GM21717 (cell line): ENCODE measurements around the gene NHP2.

ENCODE experiments used
- ATAC-seq: cut with Tn5 transposase; IDR thresholded peaks from one replicate; pipeline ENCODE4 v1.9.1; 2021; ENCODE audit warnings: mild to moderate bottlenecking, moderate library complexity; ENCODE audit not compliant: unreplicated experiment

The NHP2 gene

DNA sequence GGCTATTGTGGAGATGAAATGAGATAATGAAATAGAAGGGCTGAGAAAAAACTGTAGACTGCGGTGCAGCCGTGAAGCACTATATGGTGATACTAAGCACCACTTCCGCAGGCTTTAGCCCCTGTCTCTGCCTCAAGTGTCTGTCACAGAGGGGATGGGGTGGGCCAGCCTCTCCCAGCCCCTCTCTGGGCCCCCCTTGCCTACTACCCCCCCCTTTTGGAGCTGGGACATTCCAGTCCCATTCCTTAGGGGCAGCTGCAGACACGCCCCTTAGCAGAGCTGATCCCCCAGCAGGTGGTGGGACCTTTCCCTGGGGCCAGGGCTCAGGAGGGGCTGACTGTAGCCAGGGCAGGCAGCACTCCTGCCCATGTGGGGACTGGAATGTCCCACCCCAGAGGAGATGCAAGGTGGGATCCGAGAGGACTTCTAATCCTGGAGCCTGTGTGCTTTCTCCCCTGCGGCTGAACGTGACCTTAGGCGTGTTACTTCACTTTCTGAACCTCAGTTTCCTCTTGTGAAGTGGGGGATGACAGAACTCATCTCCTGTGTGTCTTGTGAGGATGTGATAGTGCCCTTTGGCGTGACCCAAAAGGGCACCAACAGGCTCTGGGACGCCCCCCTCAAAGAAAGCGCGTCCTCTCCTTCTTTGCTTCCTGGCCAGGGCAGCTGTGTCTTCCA lies 38.4 kb downstream of the NHP2 start:
- ATAC-seq = no peak

DNA sequence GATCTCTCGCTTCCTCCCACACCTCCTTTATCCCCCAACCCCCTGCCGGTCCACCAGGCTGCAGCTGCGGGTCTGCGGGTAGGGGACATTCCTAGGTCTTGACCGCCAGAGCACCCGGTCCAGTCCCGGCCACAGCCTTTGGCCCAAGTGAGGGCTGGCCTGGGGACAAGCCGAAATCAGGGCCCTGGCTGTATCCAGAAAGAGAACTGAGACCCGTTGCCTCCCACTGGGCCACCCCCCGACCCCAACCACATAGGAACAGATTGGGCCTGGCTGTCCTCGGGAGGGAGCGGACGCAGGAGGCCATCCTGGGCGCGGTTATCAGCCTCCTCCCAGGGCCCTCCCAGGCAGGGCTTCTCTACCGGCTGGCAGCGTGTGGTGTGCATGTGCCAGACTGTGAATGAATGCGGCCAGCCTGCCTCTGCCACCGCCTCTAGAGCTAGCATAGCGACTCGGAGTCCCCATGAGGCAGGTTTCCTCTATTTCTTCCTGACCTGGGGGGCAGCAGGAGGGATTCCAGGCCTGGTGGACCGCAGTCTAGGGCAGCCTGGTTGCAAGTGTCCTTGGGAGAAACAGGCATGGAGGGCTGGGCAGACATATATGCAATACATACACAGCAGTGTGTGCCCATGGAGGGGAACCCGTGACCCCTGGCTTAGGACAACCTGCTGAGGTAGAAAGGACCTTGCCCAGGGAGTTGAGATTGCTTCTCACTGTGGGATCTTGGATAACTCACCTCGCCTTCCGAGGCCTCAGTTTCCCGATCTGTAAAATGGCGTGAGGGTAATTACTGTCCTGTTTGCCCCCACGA lies 39.2 kb downstream of the NHP2 start:
- no peak for ATAC-seq

DNA sequence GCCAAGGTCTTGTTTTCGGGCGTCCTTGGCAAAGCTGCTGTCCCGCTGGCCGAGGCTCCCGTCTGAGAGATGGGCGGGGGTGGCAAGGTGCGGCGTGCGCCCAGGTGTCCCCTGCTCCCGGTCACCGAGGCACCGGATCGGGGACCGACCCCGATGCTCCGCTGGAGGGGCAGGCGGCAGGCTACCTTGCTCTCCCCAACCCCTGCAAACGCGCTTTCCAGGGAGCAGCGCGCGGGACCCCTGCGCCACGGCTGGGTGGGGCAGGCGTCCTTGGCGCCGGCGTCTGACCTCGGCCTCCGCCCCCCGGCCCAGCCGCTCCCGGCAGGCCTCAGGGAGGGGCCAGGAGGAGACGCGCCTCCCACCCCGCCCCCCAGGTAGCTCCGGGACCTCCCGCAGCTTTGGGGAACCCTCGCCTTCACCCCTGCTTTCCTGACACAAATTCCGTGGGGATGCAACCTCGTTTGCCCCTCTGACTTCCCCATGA lies 39.8 kb downstream of the NHP2 start:
- peak; percentile 25 for ATAC-seq

DNA sequence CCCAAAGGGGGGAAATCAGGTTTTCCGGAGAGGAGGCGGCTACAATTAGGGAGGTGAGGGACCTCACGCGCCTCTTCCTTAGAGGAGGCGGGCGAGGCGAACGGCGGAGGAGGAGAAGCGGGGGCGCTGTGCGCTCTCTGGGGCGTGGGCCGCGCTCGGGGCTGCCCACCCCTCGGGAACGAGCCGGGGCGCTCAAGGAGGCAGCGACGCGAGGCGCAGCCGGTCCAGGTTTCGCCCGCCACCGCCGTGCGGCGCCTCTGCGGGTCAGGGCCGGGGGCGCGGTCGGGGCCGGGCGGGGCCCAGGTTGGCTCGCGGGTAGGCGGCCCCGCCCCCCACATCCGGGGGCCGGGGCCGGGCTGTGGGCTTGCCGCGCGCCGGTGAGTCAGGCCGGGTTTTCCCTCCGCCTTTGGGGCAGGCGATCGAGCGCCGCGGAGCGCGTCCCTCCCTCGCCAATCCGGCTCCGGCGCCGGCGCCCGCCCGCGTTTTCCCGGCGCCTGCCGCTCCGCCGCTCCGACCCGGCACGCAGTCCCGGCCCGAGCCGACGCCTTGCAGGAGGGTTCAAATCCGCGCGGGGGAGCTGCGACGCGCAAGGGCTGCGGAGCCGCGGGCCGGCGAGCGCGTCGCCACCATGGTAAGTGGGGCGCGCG lies 40.4 kb downstream of the NHP2 start, which contains the start of gene N4BP3:
Gene N4BP3, plus strand, starts transcription at position 392 of the 647 bp plus-strand sequence. CDS start 6,052 bp downstream, outside the sequence.
- ATAC-seq = peak; percentile 36

DNA sequence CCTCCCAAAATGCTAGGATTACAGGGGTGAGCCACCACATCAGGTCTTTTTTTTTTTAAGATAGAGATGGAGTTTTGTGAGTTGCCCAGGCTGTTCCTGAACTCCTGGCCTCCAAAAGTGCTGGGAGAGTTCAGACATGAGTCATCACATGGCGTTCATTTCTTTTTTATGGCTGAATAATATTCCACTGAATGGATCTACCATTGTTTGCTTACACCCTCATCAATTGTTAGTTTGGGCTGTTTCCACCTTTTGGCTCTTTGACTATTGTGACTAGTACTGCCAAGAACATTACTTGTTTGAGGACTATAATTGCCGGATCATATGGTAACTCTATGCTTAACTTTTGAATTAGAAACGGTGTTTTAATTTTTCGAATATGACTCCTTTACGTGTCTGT lies 41.1 kb downstream of the NHP2 start:
- no peak for ATAC-seq

DNA sequence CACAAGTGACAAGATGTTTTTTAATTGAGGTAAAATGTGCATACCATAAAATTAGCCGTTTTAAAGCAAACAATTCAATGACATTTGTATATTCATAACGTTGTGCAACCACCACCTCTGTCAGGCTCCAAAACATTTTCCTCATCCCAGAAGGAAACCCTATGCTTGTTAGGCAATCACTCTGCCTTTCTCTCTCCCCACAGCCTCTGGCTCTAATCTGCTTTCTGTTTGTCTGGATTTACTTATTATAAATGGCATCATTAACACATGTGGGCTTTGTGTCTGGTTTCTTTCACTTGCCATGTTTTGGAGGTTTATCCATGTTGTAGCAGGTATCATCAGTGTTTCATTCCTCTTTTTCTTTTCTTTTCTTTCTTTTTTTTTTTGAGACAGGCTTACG lies 41.8 kb downstream of the NHP2 start:
- no peak for ATAC-seq

DNA sequence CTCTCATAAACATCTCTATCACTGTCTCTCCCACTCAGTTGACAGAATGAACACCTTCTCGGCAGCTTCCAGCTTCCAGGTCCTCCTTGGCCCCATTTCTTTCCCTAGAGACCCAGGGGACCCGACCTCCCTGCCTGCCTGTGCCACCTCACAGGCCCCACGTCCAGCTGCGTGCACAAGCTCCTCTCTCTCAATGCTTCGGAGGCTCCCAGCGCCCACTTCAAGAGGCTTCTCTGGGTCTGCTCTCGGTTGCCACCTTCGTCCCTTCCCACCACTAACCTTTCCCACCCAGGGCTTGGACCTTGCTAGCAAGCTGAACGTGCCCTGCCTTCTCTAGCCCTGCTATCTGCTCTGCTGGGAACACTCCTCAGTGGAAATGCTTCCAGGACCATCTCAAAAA lies 43.2 kb downstream of the NHP2 start:
- ATAC-seq = no peak

DNA sequence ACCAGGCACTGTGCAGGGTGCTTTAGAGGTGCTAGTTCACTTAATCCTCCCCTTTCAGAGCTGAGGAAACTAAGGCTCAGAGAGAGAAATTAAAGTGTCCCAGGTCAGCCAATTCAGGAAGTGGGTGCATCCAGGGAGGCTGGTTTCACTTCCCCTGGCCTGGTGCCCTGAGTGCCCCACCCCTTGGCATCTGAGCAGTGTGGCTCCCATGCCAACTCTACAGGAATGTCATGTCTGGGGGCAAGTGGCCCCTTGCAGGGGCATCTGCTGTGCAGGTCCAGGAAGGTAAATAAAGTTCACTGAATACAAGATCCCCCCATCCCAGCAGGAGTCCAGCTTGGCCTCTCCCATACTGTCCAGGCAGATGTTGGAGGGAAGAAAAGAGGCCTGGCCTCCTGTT lies 44.7 kb downstream of the NHP2 start:
- ATAC-seq = no peak

DNA sequence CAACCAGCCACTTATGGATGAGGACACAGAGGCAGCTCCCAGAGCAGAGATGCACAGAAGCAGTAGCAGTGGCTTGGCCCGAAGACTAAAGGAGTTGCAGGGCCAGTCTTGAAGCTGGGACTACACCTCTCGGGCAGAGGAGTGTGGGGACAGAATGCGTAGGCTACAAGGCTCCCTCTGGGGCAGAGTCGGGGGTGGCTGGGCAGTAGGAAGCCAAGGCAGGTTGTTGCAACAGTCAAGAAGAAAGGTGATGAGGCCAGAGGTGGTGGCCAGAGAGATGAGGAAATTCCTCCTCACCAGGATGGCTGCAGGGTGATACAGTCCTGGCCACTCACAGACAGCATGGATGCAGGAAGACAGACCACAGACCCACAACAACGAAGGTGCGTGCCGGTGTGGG lies 45.2 kb downstream of the NHP2 start:
- no peak for ATAC-seq

DNA sequence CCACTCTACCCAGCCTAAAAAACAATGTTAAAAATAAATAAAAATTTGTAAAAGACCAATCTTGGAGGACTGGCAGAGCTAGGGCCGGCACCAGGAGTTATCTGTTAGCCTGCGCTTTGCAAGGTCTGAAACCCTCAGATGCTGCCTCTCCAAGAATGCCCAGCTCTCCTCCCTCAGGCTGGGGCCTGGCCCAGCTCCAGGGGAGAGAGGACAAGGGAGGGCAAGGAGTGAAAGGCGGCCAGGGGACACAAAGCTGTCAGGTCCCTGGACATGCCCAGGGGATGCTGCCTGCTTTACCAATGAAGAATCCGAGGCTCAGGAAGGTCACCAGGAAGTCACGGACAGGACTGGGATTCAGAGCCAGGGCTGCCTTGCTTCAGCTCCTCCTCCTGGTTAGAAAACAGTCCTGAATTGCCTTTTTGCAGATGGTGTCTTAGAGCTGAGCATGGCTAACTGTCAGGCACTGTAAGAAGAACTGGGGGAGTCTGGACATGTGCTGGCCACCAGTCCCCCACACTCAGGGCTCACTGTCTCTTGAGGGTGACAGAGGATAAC lies 45.9 kb downstream of the NHP2 start:
- no peak for ATAC-seq

DNA sequence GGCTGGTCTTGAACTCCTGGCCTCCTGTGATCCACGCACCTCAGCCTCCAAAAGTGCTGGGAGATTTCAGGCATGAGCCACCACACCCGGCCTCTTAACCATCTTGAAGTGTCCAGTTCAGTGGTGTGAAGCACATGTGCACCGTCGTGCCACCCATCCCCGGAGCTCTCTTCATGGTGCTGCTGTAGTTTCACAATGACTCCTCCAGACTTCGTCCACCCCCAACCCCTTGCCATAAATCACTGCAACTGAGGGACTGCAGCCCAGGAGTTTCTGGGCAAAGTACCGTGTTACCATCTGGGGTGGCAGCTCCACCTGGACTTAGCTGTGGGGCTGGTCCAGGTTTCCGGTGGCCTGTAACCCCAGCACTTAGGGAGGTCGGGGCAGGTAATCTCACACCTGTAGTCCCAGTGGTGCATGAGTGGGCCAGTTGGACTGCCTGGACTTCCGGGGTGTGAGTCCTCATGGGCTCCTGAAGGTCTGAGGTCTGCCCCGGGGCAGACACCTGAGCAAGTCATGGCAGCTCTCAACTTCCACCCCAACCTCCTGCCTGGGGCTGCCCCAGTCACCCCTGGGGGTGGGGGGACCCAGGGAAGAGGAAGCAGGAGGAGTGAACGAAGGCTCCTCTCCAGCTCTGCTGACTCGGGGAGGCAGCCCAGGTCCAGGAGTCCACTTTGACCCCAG lies 47.0 kb downstream of the NHP2 start:
- no peak for ATAC-seq

DNA sequence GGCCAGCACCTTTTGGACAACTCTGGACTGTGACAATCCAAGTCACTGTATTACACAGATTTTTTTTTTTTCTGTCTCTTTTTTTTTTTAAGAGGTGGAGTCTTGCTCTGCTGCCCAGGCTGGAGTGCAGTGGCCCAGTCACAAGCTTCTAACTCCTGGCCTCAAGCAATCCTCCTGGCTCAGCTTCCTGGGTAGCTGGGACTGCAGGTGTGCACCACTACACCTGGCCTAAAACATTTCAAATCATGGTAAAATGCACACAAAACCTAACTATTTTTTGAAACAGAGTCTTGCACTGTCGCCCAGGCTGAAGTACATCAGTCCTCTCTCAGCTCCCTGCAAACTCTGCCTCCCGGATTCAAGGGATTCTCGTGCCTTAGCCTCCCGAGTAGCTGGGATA lies 47.6 kb downstream of the NHP2 start:
- ATAC-seq = no peak

DNA sequence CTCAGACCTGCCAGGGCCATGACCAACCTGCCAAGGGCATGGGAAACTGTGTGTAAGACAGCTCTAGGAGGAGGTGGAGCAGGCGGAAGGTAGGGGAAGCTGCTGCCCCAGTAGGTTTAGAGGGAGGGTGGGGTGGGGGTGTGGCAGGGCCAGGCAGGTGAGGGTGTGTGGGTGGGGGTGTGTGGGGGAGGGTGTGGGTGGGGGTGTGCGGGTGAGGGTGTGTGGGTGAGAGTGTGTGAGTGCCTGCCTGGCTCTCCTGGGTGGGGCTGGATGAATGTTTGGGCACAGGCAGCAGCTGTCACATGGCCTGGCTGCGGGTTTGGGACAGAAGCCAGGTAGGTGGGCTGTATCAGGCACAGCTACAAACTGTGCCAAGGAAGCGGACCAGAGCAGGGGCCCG lies 49.2 kb downstream of the NHP2 start:
- ATAC-seq = no peak

DNA sequence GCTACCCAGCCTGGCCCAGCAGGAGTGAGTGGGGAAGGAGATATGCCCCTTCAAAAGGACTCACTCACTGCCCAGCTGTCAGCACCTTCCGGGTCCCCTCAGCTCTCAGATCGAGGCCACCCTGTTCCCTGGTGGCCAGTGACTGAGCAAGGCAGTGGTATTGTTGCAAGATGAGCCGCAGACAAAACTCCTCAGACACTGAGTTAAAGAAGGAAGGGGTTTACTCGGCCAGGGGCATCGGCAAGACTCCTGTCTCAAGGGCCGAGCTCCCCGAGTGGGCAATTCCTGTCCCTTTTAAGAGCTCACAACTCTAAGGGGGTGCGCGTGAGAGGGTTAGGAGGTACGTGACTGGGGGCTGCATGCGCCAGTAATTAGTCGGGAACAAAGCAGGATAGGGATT lies 50.1 kb downstream of the NHP2 start:
- ATAC-seq = no peak
